Measurements from ENCODE around the gene FN1. TPM values are rescaled to one million over a fixed set of nuclear protein-coding genes. Genes with fewer than 3 reads are reported as not detected.
"Not testable (repeated sequence)": the region's sequence is repeated elsewhere in the genome, so short reads cannot be mapped to it uniquely, and the experiment has no call there.

The FN1 gene
- total and polyA plus RNA-seq, 2 of the 8 experiments (the other 6 are each of a cell fraction or from before 2014, with no cell fraction given) = 42.9 to 109 TPM

GRCh38 chr2:215410181-215410931 is 25.5 kb downstream of the FN1 start:
- CTCF ChIA-PET (ENCODE audit: partially characterized antibody) = interaction anchor here (0.8 to 1.8 kb wide), 5 partner anchors 9 to 522 kb away, joined by 3 to 6 read pairs (median 4); no protein-coding TSS in a partner anchor
- H2BK15ac ChIP-seq (ENCODE audit: low read length); POLR2A ChIA-PET (ENCODE audit: partially characterized antibody); H3K9ac ChIP-seq (replicated peaks in 1 of 4; ENCODE audit: extremely low read depth in 1 of 4, low read depth in 3 of 4, low read length in 3 of 4); H2BK12ac ChIP-seq (ENCODE audit: low read depth, low read length); H3K27me3 ChIP-seq (replicated peaks in 1 of 4; ENCODE audit: control insufficient read depth in 3 of 4, extremely low read depth in 1 of 4, insufficient read depth in 3 of 4, low read length in 3 of 4); H3K4me2 ChIP-seq (ENCODE audit: insufficient read depth in 1 of 2, low read depth in 2 of 2, low read length in 2 of 2); H3K9me3 ChIP-seq (ENCODE audit: insufficient read depth in 2 of 2, low read depth in 1 of 2, low read length in 1 of 2); H4K5ac ChIP-seq (ENCODE audit: insufficient read length, low read depth, low read length); H4K91ac ChIP-seq (replicated peaks; ENCODE audit: insufficient read length, low read length); H2BK5ac ChIP-seq (ENCODE audit: low read depth, low read length); H3K56ac ChIP-seq (replicated peaks; ENCODE audit: insufficient read length, low read depth, low read length); H3K4me1 ChIP-seq (replicated peaks in 1 of 4; ENCODE audit: control insufficient read depth in 3 of 4, insufficient read depth in 4 of 4, low read length in 3 of 4); H3K18ac ChIP-seq (ENCODE audit: extremely low read depth, low read length); H4K20me1 ChIP-seq (replicated peaks in 1 of 2; ENCODE audit: control insufficient read depth in 1 of 2, insufficient read depth in 2 of 2, low read length in 2 of 2); H2AK5ac ChIP-seq (ENCODE audit: low read depth, low read length); FAIRE-seq; H3K4ac ChIP-seq (replicated peaks; ENCODE audit: insufficient read length, low read depth, low read length); H3K4me3 ChIP-seq (ENCODE audit: extremely low read depth in 1 of 4, insufficient read depth in 2 of 4, low read depth in 3 of 4, low read length in 4 of 4); H3K79me2 ChIP-seq (ENCODE audit: control insufficient read depth in 1 of 2, insufficient read depth in 2 of 2, low read length in 2 of 2); H4K8ac ChIP-seq (ENCODE audit: extremely low read depth, insufficient read depth, low read length); H3K79me1 ChIP-seq (ENCODE audit: low read depth, low read length); H2AFZ ChIP-seq (ENCODE audit: low read length); H3K27ac ChIP-seq (ENCODE audit: low read depth, low read length); DNase-seq (ENCODE audit: low read depth in 1 of 2, low spot score in 2 of 2); H3K23ac ChIP-seq (ENCODE audit: insufficient read length); H2BK20ac ChIP-seq (ENCODE audit: low read length); H3K23me2 ChIP-seq (ENCODE audit: low read depth, low read length); H3K14ac ChIP-seq (ENCODE audit: insufficient read length); H2BK120ac ChIP-seq (replicated peaks; ENCODE audit: low read depth, low read length): not testable (repeated sequence)
- 94% methylated on average over 13 of the region's 13 CpGs; no CpG with 5 or more reads in 1 of the 2 experiments for whole genome bisulfite sequencing, 2 experiments (ENCODE audit: extremely low coverage in 1 of 2, insufficient coverage in 1 of 2, insufficient read length in 1 of 2, insufficient replicate concordance in 2 of 2, low coverage in 1 of 2, low lambda C conversion rate in 2 of 2, missing lambda C conversion rate in 1 of 2)
- peaks cover 0 to 19% (median 1%) of the 10 kb centered on the region in 4 experiments; a peak in 4 of 8 replicates for H3K36me3 ChIP-seq (ENCODE audit: control insufficient read depth in 2 of 4, insufficient read depth in 4 of 4, low read length in 3 of 4)
